Glutamatergic neuron (in vitro differentiated cells): ENCODE measurements around the gene RBM23. TPM values are rescaled to one million over a fixed set of nuclear protein-coding genes. Genes with fewer than 3 reads are reported as not detected.

ENCODE experiments used
- DNase-seq: peaks from one replicate; pipeline ENCODE4 v3.0.0; 2022
- H3K27ac Mint-ChIP-seq: one replicate; pipeline ENCODE4 v1.8.0; 2020; ENCODE audit warnings: mild to moderate bottlenecking, mixed read lengths, inconsistent platforms; ENCODE audit not compliant: unreplicated experiment
- H3K27me3 Mint-ChIP-seq: one replicate; pipeline ENCODE4 v1.8.0; 2020; ENCODE audit warnings: mild to moderate bottlenecking, moderate library complexity, mixed read lengths, inconsistent platforms; ENCODE audit not compliant: unreplicated experiment
- H3K36me3 Mint-ChIP-seq: one replicate; pipeline ENCODE4 v1.8.0; 2020; ENCODE audit warnings: mild to moderate bottlenecking, mixed read lengths, inconsistent platforms; ENCODE audit not compliant: unreplicated experiment
- H3K4me1 Mint-ChIP-seq: one replicate; pipeline ENCODE4 v1.8.0; 2020; ENCODE audit warnings: mild to moderate bottlenecking, low read depth, mixed read lengths, inconsistent platforms; ENCODE audit not compliant: unreplicated experiment
- H3K4me3 Mint-ChIP-seq: one replicate; pipeline ENCODE4 v1.8.0; 2020; ENCODE audit warnings: mild to moderate bottlenecking, mixed read lengths, inconsistent platforms; ENCODE audit not compliant: unreplicated experiment
- H3K9me3 Mint-ChIP-seq: one replicate; pipeline ENCODE4 v1.8.0; 2020; ENCODE audit warnings: mild to moderate bottlenecking, moderate library complexity, mixed read lengths, inconsistent platforms; ENCODE audit not compliant: unreplicated experiment
- CTCF ChIP-seq: fragments of 200-600 bp; sonication (generic); IDR thresholded peaks from one replicate; pipeline ENCODE4 v1.5.0; 2021; ENCODE audit not compliant: partially characterized antibody, unreplicated experiment
- total RNA-seq: library from RNA; stranded (reverse); fragmentation: NEBNext Ultra II Directional; extraction: Animal tissue kit (Norgen Biotek cat#: 25700); gene quantifications from one replicate; pipeline ENCODE4 v1.2.1, GENCODE V29; 2021; ENCODE audit not compliant: unreplicated experiment

Gene RBM23
- total RNA-seq, 1 donor from 2014 or later: 70.9 TPM

- Mint-ChIP-seq H3K4me3 (no peak overlapping the region), H3K27me3 (peaks cover 5% of the 10 kb centered on the region), H3K9me3 (peaks cover 2% of the 10 kb centered on the region), H3K4me1 (peaks cover 3% of the 10 kb centered on the region), H3K27ac (no peak overlapping the region), H3K36me3 (no peaks in the 10 kb centered on the region)
- DNase-seq: no peak
- TF ChIP-seq CTCF: no peak
Observed at GRCh38 chr14:22846811-22847307, 72.1 kb downstream of the RBM23 start.

DNA sequence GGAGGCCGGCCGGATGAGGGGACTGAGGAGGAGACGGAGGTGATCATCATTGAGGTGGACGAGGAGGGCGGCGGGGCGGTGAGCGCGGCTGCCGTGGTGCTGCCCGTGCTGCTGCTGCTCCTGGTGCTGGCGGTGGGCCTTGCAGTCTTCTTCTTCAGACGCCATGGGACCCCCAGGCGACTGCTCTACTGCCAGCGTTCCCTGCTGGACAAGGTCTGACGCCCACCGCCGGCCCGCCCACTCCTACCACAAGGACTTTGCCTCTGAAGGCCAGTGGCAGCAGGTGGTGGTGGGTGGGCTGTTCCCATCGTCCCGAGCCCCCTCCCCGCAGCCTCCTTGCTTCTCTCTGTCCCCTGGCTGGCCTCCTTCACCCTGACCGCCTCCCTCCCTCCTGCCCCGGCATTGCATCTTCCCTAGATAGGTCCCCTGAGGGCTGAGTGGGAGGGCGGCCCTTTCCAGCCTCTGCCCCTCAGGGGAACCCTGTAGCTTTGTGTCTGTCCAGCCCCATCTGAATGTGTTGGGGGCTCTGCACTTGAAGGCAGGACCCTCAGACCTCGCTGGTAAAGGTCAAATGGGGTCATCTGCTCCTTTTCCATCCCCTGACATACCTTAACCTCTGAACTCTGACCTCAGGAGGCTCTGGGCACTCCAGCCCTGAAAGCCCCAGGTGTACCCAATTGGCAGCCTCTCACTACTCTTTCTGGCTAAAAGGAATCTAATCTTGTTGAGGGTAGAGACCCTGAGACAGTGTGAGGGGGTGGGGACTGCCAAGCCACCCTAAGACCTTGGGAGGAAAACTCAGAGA, 72.9 kb downstream of the RBM23 start:
- Mint-ChIP-seq H3K9me3 (peaks cover 2% of the 10 kb centered on the region), H3K27me3 (peaks cover 5% of the 10 kb centered on the region), H3K27ac (no peak overlapping the region), H3K4me1 (peaks cover 3% of the 10 kb centered on the region), H3K36me3 (no peaks in the 10 kb centered on the region), H3K4me3 (no peak overlapping the region)
- TF ChIP-seq CTCF: no peak
- no peak for DNase-seq

- TF ChIP-seq CTCF: no peak
- H3K4me1 Mint-ChIP-seq: peaks cover 3% of the 10 kb centered on the region
- H3K4me3 Mint-ChIP-seq: no peak overlapping the region
- H3K27me3 Mint-ChIP-seq: peaks cover 5% of the 10 kb centered on the region
- DNase-seq: no peak
- H3K9me3 Mint-ChIP-seq: peaks cover 2% of the 10 kb centered on the region
- H3K36me3 Mint-ChIP-seq: no peaks in the 10 kb centered on the region
- no peak overlapping the region for H3K27ac Mint-ChIP-seq
Observed at GRCh38 chr14:22845103-22845394, 73.9 kb downstream of the RBM23 start.

- H3K36me3 Mint-ChIP-seq: no peaks in the 10 kb centered on the region
- peaks cover 2% of the 10 kb centered on the region for H3K9me3 Mint-ChIP-seq
- TF ChIP-seq CTCF: no peak
- H3K27ac Mint-ChIP-seq: no peak overlapping the region
- no peak overlapping the region for H3K4me3 Mint-ChIP-seq
- peaks cover 3% of the 10 kb centered on the region for H3K4me1 Mint-ChIP-seq
- H3K27me3 Mint-ChIP-seq: peaks cover 5% of the 10 kb centered on the region
- DNase-seq: no peak
Observed at GRCh38 chr14:22844221-22845102, 74.5 kb downstream of the RBM23 start.

Other genes starting within 250 kb of the RBM23 start
- gene OXA1L, start 152.5 kb downstream of the RBM23 start, total RNA-seq: 80.3 TPM
- 1.7 TPM for gene SLC7A7, start 103.7 kb downstream of the RBM23 start, total RNA-seq
- gene MRPL52, start 89.3 kb downstream of the RBM23 start, total RNA-seq: 67.9 TPM
- gene MMP14, start 82.6 kb downstream of the RBM23 start, total RNA-seq: 162 TPM
- gene LRP10, start 47.4 kb downstream of the RBM23 start, total RNA-seq: 15.1 TPM
- gene REM2, start 35.9 kb downstream of the RBM23 start, total RNA-seq: 73.2 TPM
- 54.6 TPM for gene PRMT5, start 10.2 kb upstream of the RBM23 start, total RNA-seq
- 9.7 TPM for gene HAUS4, start 37.9 kb upstream of the RBM23 start, total RNA-seq
- gene AJUBA, start 63.4 kb upstream of the RBM23 start, total RNA-seq: 0.34 TPM
- 12.1 TPM for gene C14orf93, start 91.0 kb upstream of the RBM23 start, total RNA-seq
- 289 TPM for gene PSMB5, start 115.8 kb upstream of the RBM23 start, total RNA-seq
- gene PSMB11, start 123.1 kb upstream of the RBM23 start, total RNA-seq: not detected
- gene CDH24, start 138.4 kb upstream of the RBM23 start, total RNA-seq: 164 TPM
- gene ACIN1, start 176.0 kb upstream of the RBM23 start, total RNA-seq: 341 TPM
- gene C14orf119, start 176.4 kb upstream of the RBM23 start, total RNA-seq: 40.3 TPM
- not detected for gene CIROP, start 185.8 kb upstream of the RBM23 start, total RNA-seq
- not detected for gene CEBPE, start 200.1 kb upstream of the RBM23 start, total RNA-seq